Trophoblast cell (in vitro differentiated cells and primary cell): ENCODE results near the gene BIRC6.

Source experiments
- DNase-seq, 2 donors: peaks; one replicate each; pipeline ENCODE4 v3.0.0-alpha.2; 2016
- H2AFZ ChIP-seq: 2 replicates; pipeline ENCODE4 v1.6.1; 2013; ENCODE audit warnings: low read length, moderate library complexity, mild to moderate bottlenecking; ENCODE audit not compliant: insufficient read depth, poor library complexity
- H2AK5ac ChIP-seq: 2 replicates; pipeline ENCODE4 v1.6.1; 2013; ENCODE audit warnings: mild to moderate bottlenecking, low read length
- H2BK120ac ChIP-seq: 2 replicates; pipeline ENCODE4 v1.6.1; 2013; ENCODE audit warnings: low read length, mild to moderate bottlenecking, moderate library complexity; ENCODE audit not compliant: insufficient read depth, poor library complexity
- H2BK12ac ChIP-seq: 2 replicates; pipeline ENCODE4 v1.6.1; 2013; ENCODE audit warnings: mild to moderate bottlenecking, low read length, moderate library complexity
- H2BK5ac ChIP-seq: 2 replicates; pipeline ENCODE4 v1.6.1; 2013; ENCODE audit warnings: low read length, low read depth, moderate library complexity, mild to moderate bottlenecking; ENCODE audit not compliant: poor library complexity
- H3K14ac ChIP-seq: 2 replicates; pipeline ENCODE4 v1.6.1; 2013; ENCODE audit warnings: mild to moderate bottlenecking, low read length
- H3K18ac ChIP-seq: 2 replicates; pipeline ENCODE4 v1.6.1; 2013; ENCODE audit warnings: mild to moderate bottlenecking, low read length
- H3K23ac ChIP-seq: 2 replicates; pipeline ENCODE4 v1.6.1; 2013; ENCODE audit warnings: low read length
- H3K27ac ChIP-seq: 2 replicates; pipeline ENCODE4 v1.5.1; 2013; ENCODE audit warnings: low read depth, mild to moderate bottlenecking, inconsistent platforms, low read length, moderate library complexity
- H3K27me3 ChIP-seq: 2 replicates; pipeline ENCODE4 v1.6.1; 2013; ENCODE audit warnings: inconsistent platforms, mild to moderate bottlenecking, low read length, moderate library complexity; ENCODE audit not compliant: insufficient read depth
- H3K36me3 ChIP-seq, 2 experiments: 1 replicate in 1 of 2; 2 replicates in 1 of 2; pipeline ENCODE4 v1.6.1; 2013; ENCODE audit warnings: low read length in 2 of 2, mild to moderate bottlenecking in 2 of 2, moderate library complexity in 1 of 2; ENCODE audit not compliant: insufficient read depth in 2 of 2, control insufficient read depth in 1 of 2
- H3K4ac ChIP-seq: 2 replicates; pipeline ENCODE4 v1.6.1; 2013; ENCODE audit warnings: low read depth, mild to moderate bottlenecking, low read length, moderate library complexity
- H3K4me1 ChIP-seq, 2 experiments: 1 replicate in 1 of 2; 2 replicates in 1 of 2; pipeline ENCODE4 v1.6.1; 2013; ENCODE audit warnings: low read length in 2 of 2, mild to moderate bottlenecking in 2 of 2, moderate library complexity in 1 of 2; ENCODE audit not compliant: insufficient read depth in 2 of 2, control insufficient read depth in 1 of 2
- H3K4me2 ChIP-seq: 2 replicates; pipeline ENCODE4 v1.6.1; 2013; ENCODE audit warnings: inconsistent platforms, mild to moderate bottlenecking, low read length, moderate library complexity
- H3K4me3 ChIP-seq: 2 replicates; pipeline ENCODE4 v1.5.1; 2013; ENCODE audit warnings: mild to moderate bottlenecking, low read depth, low read length, inconsistent platforms
- H3K79me1 ChIP-seq: one replicate; pipeline ENCODE4 v1.6.1; 2013; ENCODE audit warnings: low read length
- H3K79me2 ChIP-seq: 2 replicates; pipeline ENCODE4 v1.6.1; 2013; ENCODE audit warnings: low read length, mild to moderate bottlenecking; ENCODE audit not compliant: control insufficient read depth, insufficient read depth, poor library complexity
- H3K9ac ChIP-seq: 2 replicates; pipeline ENCODE4 v1.6.1; 2013; ENCODE audit warnings: mild to moderate bottlenecking, low read length
- H3K9me3 ChIP-seq: 2 replicates; pipeline ENCODE4 v1.6.1; 2013; ENCODE audit warnings: low read depth, mild to moderate bottlenecking, control low read depth, inconsistent platforms, low read length; ENCODE audit not compliant: insufficient read depth
- H4K12ac ChIP-seq: 2 replicates; pipeline ENCODE4 v1.6.1; 2013; ENCODE audit warnings: low read depth, mild to moderate bottlenecking, low read length, moderate library complexity
- H4K8ac ChIP-seq: 2 replicates; pipeline ENCODE4 v1.6.1; 2013; ENCODE audit warnings: low read depth, mild to moderate bottlenecking, low read length, moderate library complexity
- H4K91ac ChIP-seq: one replicate; pipeline ENCODE4 v1.6.1; 2013; ENCODE audit warnings: low read depth, mild to moderate bottlenecking, low read length, moderate library complexity
- WGBS: extraction: QIAGEN DNeasy Blood & Tissue Kit; methylation state at CpG from one replicate; pipeline ENCODE4 v1.1.7; 2013; ENCODE audit warnings: missing lambda C conversion rate; ENCODE audit not compliant: insufficient read length, insufficient coverage; ENCODE audit errors: extremely low coverage; 5-methylcytosine and 5-hydroxymethylcytosine counted together

Gene BIRC6

DNA sequence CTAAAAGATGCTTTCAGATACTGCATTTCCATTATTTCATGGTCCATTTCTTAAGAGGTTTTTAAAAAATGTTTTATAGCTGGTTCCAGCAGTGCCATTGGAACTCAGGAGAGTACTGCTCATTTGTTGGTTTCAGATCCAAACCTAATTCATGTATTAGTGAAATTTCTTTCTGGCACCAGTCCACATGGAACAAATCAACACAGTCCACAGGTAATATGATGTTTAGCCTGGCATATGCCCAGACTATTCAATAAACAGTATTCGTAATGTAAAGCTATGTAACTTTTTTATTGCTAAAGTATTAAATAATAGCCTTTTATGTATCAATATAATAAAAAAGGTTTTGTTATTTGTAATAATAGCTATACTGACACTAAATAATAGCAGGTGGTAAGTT is 134.5 kb downstream of the BIRC6 start:
- no peak for DNase-seq
- no peak overlapping the region for H3K14ac ChIP-seq
- no peak overlapping the region for H3K4ac ChIP-seq
- no peak overlapping the region for H3K9ac ChIP-seq
- H4K8ac ChIP-seq, result no peak overlapping the region
- H3K4me2 ChIP-seq, result no peak overlapping the region
- H2BK120ac ChIP-seq, result no peak overlapping the region
- no peaks in the 10 kb centered on the region for H3K9me3 ChIP-seq
- no peak overlapping the region for H3K18ac ChIP-seq
- no peak overlapping the region for H2AFZ ChIP-seq
- H4K12ac ChIP-seq, result no peak overlapping the region
- no peak overlapping the region for H2BK5ac ChIP-seq
- peaks cover 2% of the 10 kb centered on the region in 2 experiments for H3K4me1 ChIP-seq
- no peak overlapping the region for H4K91ac ChIP-seq
- no peak overlapping the region for H2BK12ac ChIP-seq
- H3K79me1 ChIP-seq, result no peaks in the 10 kb centered on the region
- no peak overlapping the region for H3K23ac ChIP-seq
- H3K27me3 ChIP-seq, result no peaks in the 10 kb centered on the region
- H3K27ac ChIP-seq, result no peak overlapping the region
- no peak overlapping the region for H3K4me3 ChIP-seq
- H3K36me3 ChIP-seq, result peaks cover 9% of the 10 kb centered on the region in 2 experiments
- WGBS, result no CpG with 5 or more reads among the region's 1 CpG
- no peaks in the 10 kb centered on the region for H3K79me2 ChIP-seq
- H2AK5ac ChIP-seq, result no peak overlapping the region

DNA sequence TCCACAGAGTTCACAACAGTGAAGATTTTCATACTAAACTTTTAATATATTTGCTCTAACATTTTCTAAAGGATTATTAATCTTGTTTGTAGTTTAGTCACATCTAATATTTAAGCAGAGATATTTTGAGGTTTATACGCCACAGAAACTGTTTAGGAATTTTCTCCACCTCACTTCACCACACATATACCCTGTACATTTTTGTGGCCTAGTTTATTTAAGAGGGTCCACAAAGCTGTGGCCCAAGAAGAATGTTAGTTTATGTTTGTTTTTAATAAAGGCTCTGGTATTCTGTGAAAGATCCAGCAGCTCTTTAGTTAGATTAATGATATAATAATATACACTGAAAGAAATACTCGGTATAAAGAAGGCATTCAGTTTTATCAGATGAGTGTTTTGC is 138.3 kb downstream of the BIRC6 start:
- Histone ChIP-seq H3K4me2 (no peak overlapping the region), H3K4me3 (no peak overlapping the region)

DNA sequence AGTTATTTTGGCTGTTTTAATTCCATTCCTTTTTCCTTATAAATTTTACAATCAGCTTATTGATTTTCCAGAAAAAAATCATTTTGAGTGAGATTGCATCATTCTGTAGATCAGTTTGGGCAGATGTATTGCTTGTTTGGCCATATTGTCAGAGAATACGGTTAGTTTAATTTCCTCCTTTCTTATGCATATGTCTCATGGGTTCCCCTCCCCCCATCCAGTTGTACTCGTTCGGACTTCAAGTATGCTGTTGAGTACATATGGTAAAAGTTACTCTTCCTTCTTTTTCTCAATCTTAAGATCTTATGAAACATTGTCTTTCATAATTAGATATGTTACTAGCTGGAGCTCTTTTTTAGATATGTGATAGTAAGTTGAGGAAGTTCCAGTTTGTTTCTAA is 139.8 kb downstream of the BIRC6 start:
- H4K12ac ChIP-seq, result no peak overlapping the region
- no peak overlapping the region for H4K8ac ChIP-seq
- peaks cover 17 to 22% of the 10 kb centered on the region in 2 experiments for H3K36me3 ChIP-seq
- H2BK5ac ChIP-seq, result no peak overlapping the region
- no peaks in the 10 kb centered on the region for H3K27me3 ChIP-seq
- H3K79me2 ChIP-seq, result no peaks in the 10 kb centered on the region
- H3K18ac ChIP-seq, result no peak overlapping the region
- WGBS, result no CpG with 5 or more reads among the region's 3 CpGs
- H4K91ac ChIP-seq, result no peak overlapping the region
- H2AK5ac ChIP-seq, result no peak overlapping the region
- no peak overlapping the region for H2AFZ ChIP-seq
- H3K4me3 ChIP-seq, result no peak overlapping the region
- no peak overlapping the region for H3K27ac ChIP-seq
- no peak overlapping the region for H2BK12ac ChIP-seq
- no peak overlapping the region for H3K14ac ChIP-seq
- no peaks in the 10 kb centered on the region for H3K79me1 ChIP-seq
- no peak overlapping the region for H3K4me2 ChIP-seq
- no peak overlapping the region for H2BK120ac ChIP-seq
- H3K4me1 ChIP-seq, result no peaks in the 10 kb centered on the region
- H3K9me3 ChIP-seq, result no peaks in the 10 kb centered on the region
- no peak overlapping the region for H3K23ac ChIP-seq
- DNase-seq, result no peak
- H3K9ac ChIP-seq, result no peak overlapping the region
- no peak overlapping the region for H3K4ac ChIP-seq

More for the DNA sequence above, 138.3 kb downstream of the BIRC6 start:
- no peak overlapping the region for H3K14ac ChIP-seq
- H2AK5ac ChIP-seq, result no peak overlapping the region
- no peak overlapping the region for H4K8ac ChIP-seq
- DNase-seq, result no peak
- no peak overlapping the region for H3K9ac ChIP-seq
- no peaks in the 10 kb centered on the region for H3K79me1 ChIP-seq
- H3K23ac ChIP-seq, result no peak overlapping the region
- H3K4me1 ChIP-seq, result no peaks in the 10 kb centered on the region
- H3K79me2 ChIP-seq, result no peaks in the 10 kb centered on the region
- WGBS, result no CpG with 5 or more reads among the region's 2 CpGs
- no peaks in the 10 kb centered on the region for H3K9me3 ChIP-seq
- H2AFZ ChIP-seq, result no peak overlapping the region
- H3K36me3 ChIP-seq, result peaks cover 13 to 16% of the 10 kb centered on the region in 2 experiments
- H2BK120ac ChIP-seq, result no peak overlapping the region
- no peak overlapping the region for H2BK12ac ChIP-seq
- no peak overlapping the region for H4K91ac ChIP-seq
- H3K4ac ChIP-seq, result no peak overlapping the region
- no peaks in the 10 kb centered on the region for H3K27me3 ChIP-seq
- H4K12ac ChIP-seq, result no peak overlapping the region
- H3K27ac ChIP-seq, result no peak overlapping the region
- no peak overlapping the region for H2BK5ac ChIP-seq
- H3K18ac ChIP-seq, result no peak overlapping the region

DNA sequence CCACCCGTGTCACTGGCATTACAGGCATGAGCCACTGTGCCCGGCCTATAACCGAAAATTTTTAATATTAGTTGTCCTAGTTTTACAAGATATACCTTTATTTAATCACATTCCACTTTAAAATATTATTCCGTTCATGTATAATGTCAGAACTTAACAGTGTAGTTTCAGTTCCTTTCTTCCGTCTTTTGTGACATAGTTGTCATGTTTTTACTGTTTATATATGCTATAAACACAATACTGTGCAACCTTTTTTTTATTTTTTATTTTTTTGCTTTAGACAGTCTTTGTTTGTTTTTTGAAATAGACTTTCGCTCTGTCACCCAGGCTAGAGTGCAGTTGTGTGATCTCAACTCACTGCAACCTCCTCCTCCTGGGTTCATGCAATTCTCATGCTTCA is 141.5 kb downstream of the BIRC6 start:
- DNase-seq, result no peak
- Histone ChIP-seq H3K23ac (no peak overlapping the region), H3K79me1 (no peaks in the 10 kb centered on the region), H2AK5ac (no peak overlapping the region), H2BK12ac (no peak overlapping the region), H2BK5ac (no peak overlapping the region), H3K4me3 (no peak overlapping the region), H3K4me1 (no peaks in the 10 kb centered on the region), H2BK120ac (no peak overlapping the region), H3K14ac (no peak overlapping the region), H3K27me3 (no peaks in the 10 kb centered on the region), H3K9ac (no peak overlapping the region), H4K91ac (no peak overlapping the region), H3K4ac (no peak overlapping the region), H3K27ac (no peak overlapping the region), H3K4me2 (no peak overlapping the region), H4K8ac (no peak overlapping the region), H3K18ac (no peak overlapping the region), H3K36me3 (peaks cover 17 to 23% of the 10 kb centered on the region in 2 experiments), H4K12ac (no peak overlapping the region), H3K79me2 (no peaks in the 10 kb centered on the region), H2AFZ (no peak overlapping the region), H3K9me3 (no peaks in the 10 kb centered on the region)
- no CpG with 5 or more reads among the region's 6 CpGs for WGBS
